GM13976 (cell line): Measurements from ENCODE around the gene STRADB.

Source experiments
- DNase-seq: peaks from one replicate; pipeline ENCODE4 v3.0.0; 2012; ENCODE audit warnings: low spot score
- in situ Hi-C: fragments of 300-500 bp; cut with MboI; formaldehyde crosslinking; loops from one replicate; pipeline ENCODE4 v1.12.0; 2022; ENCODE audit warnings: low sequenced_read_pairs, mixed read lengths, inconsistent platforms; ENCODE audit not compliant: unreplicated experiment
- TF ChIP-seq, protein P1 (sequence below): IDR thresholded peaks from 2 replicates; pipeline ENCODE4 v1.5.1; 2012; ENCODE audit warnings: borderline replicate concordance, mild to moderate bottlenecking; ENCODE audit not compliant: insufficient read depth; ENCODE audit errors: extremely low read depth, missing control alignments, control extremely low read depth

STRADB gene, protein sequence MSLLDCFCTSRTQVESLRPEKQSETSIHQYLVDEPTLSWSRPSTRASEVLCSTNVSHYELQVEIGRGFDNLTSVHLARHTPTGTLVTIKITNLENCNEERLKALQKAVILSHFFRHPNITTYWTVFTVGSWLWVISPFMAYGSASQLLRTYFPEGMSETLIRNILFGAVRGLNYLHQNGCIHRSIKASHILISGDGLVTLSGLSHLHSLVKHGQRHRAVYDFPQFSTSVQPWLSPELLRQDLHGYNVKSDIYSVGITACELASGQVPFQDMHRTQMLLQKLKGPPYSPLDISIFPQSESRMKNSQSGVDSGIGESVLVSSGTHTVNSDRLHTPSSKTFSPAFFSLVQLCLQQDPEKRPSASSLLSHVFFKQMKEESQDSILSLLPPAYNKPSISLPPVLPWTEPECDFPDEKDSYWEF

DNA sequence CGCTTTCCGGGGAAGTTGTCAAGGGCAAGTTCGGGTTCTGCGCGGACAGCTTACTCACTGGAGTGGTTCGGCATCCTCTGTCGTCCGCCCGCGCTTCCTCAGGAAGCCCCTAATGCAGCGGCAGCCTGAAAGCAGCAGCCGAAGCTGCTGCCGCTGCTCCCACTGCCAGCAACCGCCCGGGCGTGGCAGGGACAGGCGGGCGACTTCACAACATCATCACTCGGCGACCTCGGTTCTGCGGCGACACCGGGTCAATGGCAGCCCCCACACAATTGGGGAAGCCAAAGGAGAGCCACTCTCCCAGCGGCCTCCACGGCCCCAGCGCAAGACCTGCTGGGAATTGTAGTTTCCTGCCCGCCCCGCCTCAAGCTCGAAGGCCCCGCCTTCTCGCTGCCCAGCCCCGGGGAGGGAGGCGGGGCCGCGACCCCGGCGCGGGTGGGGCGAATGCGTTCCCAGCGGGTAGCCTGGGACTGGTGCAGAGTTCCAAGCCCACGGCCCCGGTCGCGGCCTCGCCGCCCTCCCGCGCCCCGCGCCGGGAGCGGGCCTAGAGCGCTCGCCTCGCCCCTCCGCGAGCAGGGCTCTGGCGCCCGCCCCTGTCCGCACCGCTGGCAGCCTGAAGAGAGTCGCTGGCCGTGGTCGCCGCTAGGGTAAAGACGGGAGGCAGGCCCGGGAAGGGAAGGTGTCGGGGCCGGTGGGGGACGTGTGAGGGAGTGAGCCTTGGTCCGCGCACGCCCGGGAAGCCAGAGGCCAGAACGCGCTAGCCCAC, at the start of gene STRADB, which contains the start of gene TRAK2:
TSS of gene STRADB (plus strand) at position 449 of the 766 bp plus-strand sequence. CDS start 3,101 bp downstream, outside the sequence.
TSS of gene TRAK2 (minus strand) at position 167 of the 766 bp plus-strand sequence. CDS start 30,951 bp downstream, outside the sequence.
- in situ Hi-C loops, result no loop called here
- TF ChIP-seq, protein P1, sequence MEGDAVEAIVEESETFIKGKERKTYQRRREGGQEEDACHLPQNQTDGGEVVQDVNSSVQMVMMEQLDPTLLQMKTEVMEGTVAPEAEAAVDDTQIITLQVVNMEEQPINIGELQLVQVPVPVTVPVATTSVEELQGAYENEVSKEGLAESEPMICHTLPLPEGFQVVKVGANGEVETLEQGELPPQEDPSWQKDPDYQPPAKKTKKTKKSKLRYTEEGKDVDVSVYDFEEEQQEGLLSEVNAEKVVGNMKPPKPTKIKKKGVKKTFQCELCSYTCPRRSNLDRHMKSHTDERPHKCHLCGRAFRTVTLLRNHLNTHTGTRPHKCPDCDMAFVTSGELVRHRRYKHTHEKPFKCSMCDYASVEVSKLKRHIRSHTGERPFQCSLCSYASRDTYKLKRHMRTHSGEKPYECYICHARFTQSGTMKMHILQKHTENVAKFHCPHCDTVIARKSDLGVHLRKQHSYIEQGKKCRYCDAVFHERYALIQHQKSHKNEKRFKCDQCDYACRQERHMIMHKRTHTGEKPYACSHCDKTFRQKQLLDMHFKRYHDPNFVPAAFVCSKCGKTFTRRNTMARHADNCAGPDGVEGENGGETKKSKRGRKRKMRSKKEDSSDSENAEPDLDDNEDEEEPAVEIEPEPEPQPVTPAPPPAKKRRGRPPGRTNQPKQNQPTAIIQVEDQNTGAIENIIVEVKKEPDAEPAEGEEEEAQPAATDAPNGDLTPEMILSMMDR, result no peak
- peak; percentile 98 for DNase-seq

DNA sequence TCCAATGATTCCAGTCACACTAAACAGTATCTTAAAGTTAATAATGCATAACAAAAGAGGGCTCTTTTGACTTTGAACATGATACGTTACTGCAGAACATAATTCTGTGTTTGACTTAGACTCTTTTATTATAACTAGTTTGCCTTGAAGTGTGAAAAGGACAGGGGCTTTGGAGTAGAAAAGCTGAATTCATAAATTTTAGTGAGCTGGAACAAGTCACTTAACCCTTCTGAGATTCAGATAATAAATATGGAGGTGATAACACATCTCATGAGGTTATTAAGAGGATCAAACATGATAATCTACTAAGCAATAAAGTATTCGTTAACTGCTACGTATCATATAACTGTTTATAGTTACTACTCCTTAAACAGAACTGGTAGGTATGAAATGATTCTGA, 49.7 kb upstream of the STRADB start:
- no peak for DNase-seq

DNA sequence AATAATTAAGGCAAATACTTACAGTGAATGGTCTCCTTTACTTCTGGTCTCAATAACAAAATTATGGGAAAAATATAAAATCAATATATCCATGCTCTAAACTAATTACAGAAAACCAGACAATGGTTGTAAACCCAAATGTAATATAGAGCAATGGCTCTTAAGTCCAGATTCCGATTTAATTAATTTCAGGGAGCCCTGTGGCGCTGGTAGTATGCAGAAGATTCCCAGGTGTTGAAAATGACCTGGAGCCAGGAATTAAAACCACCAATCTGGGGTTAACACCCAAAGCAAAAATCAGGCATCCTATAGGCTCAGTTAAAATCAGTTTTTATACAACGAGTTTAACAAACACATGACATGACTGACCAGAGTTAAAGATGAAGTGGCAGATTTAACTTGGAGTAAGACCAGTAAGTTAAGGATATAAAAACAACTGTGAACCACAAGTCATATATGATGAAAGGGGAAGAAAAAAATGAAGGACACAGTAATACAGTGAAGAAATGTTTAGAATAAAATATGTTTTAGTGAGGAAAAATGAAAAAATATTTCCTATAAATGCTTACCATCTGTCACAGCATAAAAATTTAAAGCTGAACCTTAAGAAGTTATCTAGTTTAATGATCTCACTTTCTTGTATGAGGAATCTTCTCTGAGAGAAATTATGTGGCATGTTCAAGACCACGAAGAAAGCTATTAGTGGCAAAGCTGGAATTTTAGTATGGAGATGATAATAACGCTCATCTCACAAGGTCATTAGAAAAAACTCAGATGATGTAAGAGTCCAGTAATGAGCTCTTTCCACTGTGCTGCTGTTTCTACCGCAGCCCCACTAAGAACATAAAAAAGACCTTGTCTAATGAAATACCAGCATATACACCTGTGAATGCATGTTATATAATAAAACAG, 48.6 kb upstream of the STRADB start:
- TF ChIP-seq, protein P1, result no peak
- in situ Hi-C loops, result no loop called here
- no peak for DNase-seq

More for the DNA sequence above, 49.7 kb upstream of the STRADB start:
- in situ Hi-C loops, result no loop called here
- TF ChIP-seq, protein P1, result no peak

DNA sequence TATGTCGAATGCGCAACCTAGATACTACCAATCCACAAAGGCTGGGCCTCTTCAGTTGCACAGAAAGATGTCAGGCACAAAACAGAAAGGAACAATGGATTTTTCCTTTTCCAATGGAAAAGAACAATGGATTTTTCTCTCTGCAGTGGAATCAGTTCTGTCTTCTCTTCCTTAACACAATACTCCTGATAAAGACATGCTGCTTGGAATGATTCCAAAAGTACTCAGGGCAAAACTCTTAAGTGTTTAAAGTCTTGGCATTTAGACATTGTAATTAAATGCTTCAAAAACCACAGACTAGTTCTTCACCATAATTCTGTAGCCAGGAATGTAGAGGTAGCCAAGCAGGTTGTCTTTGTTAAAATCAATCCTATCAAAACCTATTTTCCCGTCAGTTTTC, 47.7 kb upstream of the STRADB start:
- DNase-seq, result no peak
- TF ChIP-seq, protein P1, result no peak
- in situ Hi-C loops, result no loop called here

DNA sequence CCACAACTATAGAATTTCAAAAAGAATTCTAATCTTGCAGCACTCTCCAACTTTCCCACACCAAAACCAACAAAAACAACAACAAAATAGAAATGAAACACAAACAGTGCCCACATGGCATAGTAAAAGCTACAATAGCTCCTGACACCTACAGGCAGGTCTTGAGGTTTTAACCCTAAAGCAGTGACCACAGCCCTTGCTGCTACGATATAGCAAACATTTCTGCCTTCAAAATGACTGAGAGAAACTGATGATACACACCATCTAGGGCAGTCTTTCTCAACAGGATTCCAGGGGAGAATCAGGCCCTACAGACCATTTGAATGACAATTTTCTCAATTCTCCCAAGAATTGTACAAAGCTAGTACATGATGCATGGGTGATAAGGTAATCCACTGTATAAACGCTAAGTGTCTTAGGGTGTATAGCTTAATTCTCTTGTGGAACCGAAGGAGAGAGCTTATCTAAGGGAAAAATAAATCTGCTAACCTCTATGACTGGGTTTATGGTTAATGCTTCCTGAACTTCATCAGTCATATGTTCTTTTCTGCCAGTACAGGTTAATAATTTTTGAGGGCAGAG, 46.8 kb upstream of the STRADB start:
- DNase-seq, result no peak
- TF ChIP-seq, protein P1, result no peak
- in situ Hi-C loops, result no loop called here
